Breast epithelium (tissue), 4 donors: ENCODE data around the gene FLII. TPM values are rescaled to one million over a fixed set of nuclear protein-coding genes. Genes with fewer than 3 reads are reported as not detected.

Experiments
- DNase-seq, 2 donors: peaks; one replicate each; pipeline ENCODE4 v3.0.0-alpha.2; 2019; ENCODE audit warnings: low spot score in 2 of 2
- H3K27ac ChIP-seq, 2 donors: fragments of 200-600 bp; sonication (generic) in 1 of 2; one replicate each; pipeline ENCODE4 v1.5.1; 2016 to 2019; ENCODE audit warnings: mild to moderate bottlenecking in 1 of 2
- H3K27me3 ChIP-seq, 2 donors: fragments of 200-600 bp; sonication (generic) in 1 of 2; one replicate each; pipeline versions ENCODE4 v1.5.1 to v1.6.0; 2017 to 2019; ENCODE audit warnings: control low read depth in 1 of 2, mild to moderate bottlenecking in 1 of 2
- H3K36me3 ChIP-seq: fragments of 200-600 bp; one replicate; pipeline ENCODE4 v1.5.1; 2019
- H3K4me1 ChIP-seq, 2 donors: fragments of 200-600 bp; sonication (generic); one replicate each; pipeline ENCODE4 v1.5.1; 2016 to 2019; ENCODE audit warnings: control low read depth in 1 of 2
- H3K4me3 ChIP-seq, 3 donors: fragments of 200-600 bp; sonication (generic); 1 replicate in 2 of 3; 2 replicates in 1 of 3; pipeline ENCODE4 v1.5.1; 2016 to 2019; ENCODE audit warnings: mild to moderate bottlenecking in 3 of 3, moderate library complexity in 2 of 3
- H3K9me3 ChIP-seq, 2 donors: fragments of 200-600 bp; sonication (generic) in 1 of 2; one replicate each; pipeline ENCODE4 v1.5.1; 2016 to 2019; ENCODE audit warnings: control low read depth in 1 of 2
- POLR2A ChIP-seq: fragments of 450-650 bp; IDR thresholded peaks from one replicate; pipeline ENCODE4 v1.6.1; 2016; ENCODE audit warnings: antibody characterized with exemption, mild to moderate bottlenecking, moderate library complexity
- POLR2AphosphoS5 ChIP-seq, 3 donors: sonication (generic); formaldehyde crosslinking; IDR thresholded peaks; one replicate each; pipeline ENCODE4 v1.6.1; 2017; ENCODE audit warnings: antibody characterized with exemption in 3 of 3
- intact Hi-C: fragments of 100-400 bp; cut with DNase I; formaldehyde crosslinking; loops from one replicate; pipeline ENCODE4 v1.15.1; 2023; ENCODE audit warnings: low total_unique reads
- total RNA-seq, 3 donors: library from RNA; depleted of rRNA; stranded (reverse); fragments of >200 nt; gene quantifications; one replicate each; pipeline ENCODE4 v1.1.0, GENCODE V29; 2016
- TF ChIP-seq, protein P1 (sequence below), 3 donors: fragments of 450-650 bp; IDR thresholded peaks; one replicate each; pipeline ENCODE4 v1.5.1; 2016 to 2017; ENCODE audit warnings: antibody characterized with exemption in 3 of 3, mild to moderate bottlenecking in 3 of 3, moderate library complexity in 3 of 3

Gene FLII
- total RNA-seq, 3 donors from 2014 or later, result 235 to 298 (median 293) TPM

DNA sequence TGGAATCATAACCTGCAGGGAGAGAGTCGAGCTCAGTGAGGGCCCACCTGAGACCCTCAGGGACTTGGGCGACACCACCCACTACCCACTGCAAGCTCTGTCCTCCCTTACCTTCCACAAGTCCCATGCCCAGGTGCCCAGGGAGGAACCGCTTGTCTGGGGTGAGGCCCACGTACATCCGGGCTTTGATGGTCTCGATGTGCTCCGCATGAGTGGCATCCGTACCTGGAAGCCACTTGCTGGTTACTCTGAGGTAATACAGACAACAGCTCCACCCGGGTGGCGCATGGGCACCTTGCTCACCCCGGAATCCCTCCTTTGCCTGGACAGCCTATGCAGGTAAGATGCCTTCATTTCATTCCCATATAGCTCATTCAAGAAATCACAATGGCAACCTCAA, 26.8 kb upstream of the FLII start:
- DNase-seq, result no peak
- Histone ChIP-seq H3K27ac (no peak overlapping the region), H3K4me1 (no peaks in the 10 kb centered on the region), H3K27me3 (no peaks in the 10 kb centered on the region), H3K9me3 (no peaks in the 10 kb centered on the region), H3K4me3 (no peak overlapping the region), H3K36me3 (peaks cover 7% of the 10 kb centered on the region)
- intact Hi-C loops, result no loop called here
- TF ChIP-seq POLR2AphosphoS5 (IDR thresholded peaks at IDR 0.05) (no peak), POLR2A (no peak)
- TF ChIP-seq, protein P1, sequence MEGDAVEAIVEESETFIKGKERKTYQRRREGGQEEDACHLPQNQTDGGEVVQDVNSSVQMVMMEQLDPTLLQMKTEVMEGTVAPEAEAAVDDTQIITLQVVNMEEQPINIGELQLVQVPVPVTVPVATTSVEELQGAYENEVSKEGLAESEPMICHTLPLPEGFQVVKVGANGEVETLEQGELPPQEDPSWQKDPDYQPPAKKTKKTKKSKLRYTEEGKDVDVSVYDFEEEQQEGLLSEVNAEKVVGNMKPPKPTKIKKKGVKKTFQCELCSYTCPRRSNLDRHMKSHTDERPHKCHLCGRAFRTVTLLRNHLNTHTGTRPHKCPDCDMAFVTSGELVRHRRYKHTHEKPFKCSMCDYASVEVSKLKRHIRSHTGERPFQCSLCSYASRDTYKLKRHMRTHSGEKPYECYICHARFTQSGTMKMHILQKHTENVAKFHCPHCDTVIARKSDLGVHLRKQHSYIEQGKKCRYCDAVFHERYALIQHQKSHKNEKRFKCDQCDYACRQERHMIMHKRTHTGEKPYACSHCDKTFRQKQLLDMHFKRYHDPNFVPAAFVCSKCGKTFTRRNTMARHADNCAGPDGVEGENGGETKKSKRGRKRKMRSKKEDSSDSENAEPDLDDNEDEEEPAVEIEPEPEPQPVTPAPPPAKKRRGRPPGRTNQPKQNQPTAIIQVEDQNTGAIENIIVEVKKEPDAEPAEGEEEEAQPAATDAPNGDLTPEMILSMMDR (IDR thresholded peaks at IDR 0.05), result no peak

DNA sequence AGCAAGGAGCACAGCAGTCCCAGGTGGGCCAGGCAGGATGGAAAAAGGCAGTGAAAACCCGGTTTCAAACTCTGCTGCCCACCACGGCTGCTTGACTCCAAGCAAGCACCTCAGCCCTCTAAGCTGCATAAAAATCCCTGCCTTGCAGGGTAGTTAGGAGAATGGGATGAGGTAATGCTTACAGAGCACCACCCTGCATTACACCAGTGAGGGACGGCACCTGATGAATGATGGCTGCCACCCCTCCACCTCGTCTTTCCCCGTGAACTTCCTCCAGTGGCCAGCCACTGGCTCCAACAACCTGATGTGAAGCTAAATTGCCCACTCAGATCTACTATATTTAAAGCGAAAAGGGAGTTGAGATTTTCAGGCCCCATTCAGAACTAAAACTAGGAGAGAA, 23.2 kb upstream of the FLII start:
- H3K27ac ChIP-seq, result no peak overlapping the region
- H3K4me3 ChIP-seq, result no peak overlapping the region
- no peaks in the 10 kb centered on the region for H3K27me3 ChIP-seq
- H3K4me1 ChIP-seq, result no peaks in the 10 kb centered on the region
- peaks cover 12% of the 10 kb centered on the region for H3K36me3 ChIP-seq
- H3K9me3 ChIP-seq, result no peaks in the 10 kb centered on the region
- TF ChIP-seq POLR2A (no peak), POLR2AphosphoS5 (IDR thresholded peaks at IDR 0.05) (no peak)
- TF ChIP-seq, protein P1 (IDR thresholded peaks at IDR 0.05), result no peak
- intact Hi-C loops, result no loop called here
- no peak for DNase-seq

DNA sequence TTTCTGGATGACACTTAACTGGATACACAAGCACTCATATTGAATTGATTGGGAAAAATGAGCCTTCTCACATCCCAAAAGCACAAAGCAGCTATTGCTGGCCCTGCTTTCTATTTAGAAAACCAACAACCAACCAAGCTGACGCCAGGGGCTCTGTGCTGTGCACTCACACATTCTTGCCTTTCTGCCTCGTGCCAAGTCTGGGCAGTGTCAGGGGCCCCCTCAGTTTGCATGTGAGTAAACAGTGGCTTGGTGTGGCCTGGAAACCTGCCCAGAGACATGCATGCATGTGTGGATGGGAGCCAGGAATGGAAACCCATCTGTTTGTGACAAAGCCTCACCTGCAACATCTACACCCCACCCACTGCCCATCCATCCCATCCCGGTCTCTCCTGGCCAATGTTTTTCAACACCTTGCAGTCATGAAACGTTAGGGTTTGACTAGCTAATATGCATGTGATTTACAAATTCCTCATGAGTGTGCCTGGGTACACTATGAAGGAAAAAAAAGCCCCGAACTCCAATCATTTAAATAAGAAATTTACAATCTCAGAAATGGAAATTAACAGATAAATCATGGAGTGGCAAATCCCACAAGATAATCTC, 22.3 kb upstream of the FLII start:
- no peak for DNase-seq
- intact Hi-C loops, result no loop called here
- TF ChIP-seq, protein P1 (IDR thresholded peaks at IDR 0.05), result no peak
- TF ChIP-seq POLR2A, result no peak
- no peak for TF ChIP-seq POLR2AphosphoS5 (IDR thresholded peaks at IDR 0.05)
- no peaks in the 10 kb centered on the region for H3K9me3 ChIP-seq
- no peaks in the 10 kb centered on the region for H3K4me1 ChIP-seq
- peaks cover 12% of the 10 kb centered on the region for H3K36me3 ChIP-seq
- H3K27me3 ChIP-seq, result no peaks in the 10 kb centered on the region
- no peak overlapping the region for H3K27ac ChIP-seq
- no peak overlapping the region for H3K4me3 ChIP-seq

DNA sequence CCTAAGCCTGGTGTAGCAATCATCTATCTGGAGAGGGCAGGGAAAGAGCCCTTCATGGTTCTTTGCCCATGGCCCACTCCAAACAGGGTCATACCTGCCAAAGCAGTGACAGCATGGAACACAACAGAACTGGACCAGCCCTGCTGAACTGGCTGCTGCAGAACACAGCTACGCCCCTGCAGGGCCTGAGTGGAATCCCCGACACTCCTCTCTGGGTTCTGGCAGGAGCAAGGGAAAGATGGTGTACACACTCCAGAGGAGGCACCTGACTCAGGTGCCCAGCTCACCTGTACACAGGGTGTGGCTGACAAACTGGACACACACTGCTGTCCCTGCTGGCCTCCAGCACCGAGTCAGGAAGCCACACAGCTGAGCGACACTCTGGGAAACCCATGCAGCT, 21.7 kb upstream of the FLII start:
- Histone ChIP-seq H3K9me3 (no peaks in the 10 kb centered on the region), H3K4me3 (no peak overlapping the region), H3K27me3 (no peaks in the 10 kb centered on the region), H3K4me1 (no peaks in the 10 kb centered on the region), H3K36me3 (peaks cover 12% of the 10 kb centered on the region), H3K27ac (no peak overlapping the region)
- no peak for TF ChIP-seq POLR2AphosphoS5 (IDR thresholded peaks at IDR 0.05)
- TF ChIP-seq, protein P1 (IDR thresholded peaks at IDR 0.05), result no peak
- TF ChIP-seq POLR2A, result no peak
- intact Hi-C loops, result no loop called here
- no peak for DNase-seq

DNA sequence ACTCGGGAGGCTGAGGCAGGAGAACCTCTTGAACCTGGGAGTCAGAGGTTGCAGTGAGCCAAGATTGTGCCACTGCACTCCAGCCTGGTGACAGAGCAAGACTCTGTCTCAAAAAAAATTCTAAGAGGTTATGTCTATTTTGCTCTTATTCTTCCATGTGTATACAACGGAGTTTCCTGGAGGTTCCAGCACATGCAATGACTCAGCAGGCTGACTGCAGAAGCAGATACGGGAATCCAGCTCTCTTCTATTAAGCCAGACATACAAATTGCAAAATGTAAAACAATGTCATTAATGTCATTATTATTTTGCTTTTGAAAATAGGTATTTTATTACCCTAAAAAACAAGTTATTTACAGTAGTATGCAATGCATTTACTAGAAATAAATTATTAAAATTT, 20.3 kb upstream of the FLII start:
- Histone ChIP-seq H3K27ac (no peak overlapping the region), H3K27me3 (no peaks in the 10 kb centered on the region), H3K36me3 (peaks cover 12% of the 10 kb centered on the region), H3K9me3 (no peaks in the 10 kb centered on the region), H3K4me1 (no peaks in the 10 kb centered on the region), H3K4me3 (no peak overlapping the region)
- intact Hi-C loops, result no loop called here
- TF ChIP-seq POLR2AphosphoS5 (IDR thresholded peaks at IDR 0.05) (no peak), POLR2A (no peak)
- TF ChIP-seq, protein P1 (IDR thresholded peaks at IDR 0.05), result no peak
- DNase-seq, result no peak
